Neural crest cell (in vitro differentiated cells): ENCODE results near the gene DPY19L1. TPM values are rescaled to one million over a fixed set of nuclear protein-coding genes. Genes with fewer than 3 reads are reported as not detected.
"Not testable (repeated sequence)": the region's sequence is repeated elsewhere in the genome, so short reads cannot be mapped to it uniquely, and the experiment has no call there.

Experiments
- DNase-seq: peaks from one replicate; pipeline ENCODE4 v3.0.0; 2021; ENCODE audit warnings: low read depth, mixed read lengths, low spot score
- H3K27ac Mint-ChIP-seq: one replicate; pipeline ENCODE4 v1.8.0; 2021; ENCODE audit warnings: mild to moderate bottlenecking, mixed read lengths; ENCODE audit not compliant: unreplicated experiment
- H3K27me3 Mint-ChIP-seq: 2 replicates; pipeline ENCODE4 v1.8.0; 2021; ENCODE audit warnings: low read depth, mild to moderate bottlenecking, mixed read lengths
- H3K36me3 Mint-ChIP-seq: 2 replicates; pipeline ENCODE4 v1.8.0; 2021; ENCODE audit warnings: low read depth, mild to moderate bottlenecking, mixed read lengths
- H3K4me1 Mint-ChIP-seq: 2 replicates; pipeline ENCODE4 v1.8.0; 2021; ENCODE audit warnings: mixed read lengths
- H3K4me3 Mint-ChIP-seq: one replicate; pipeline ENCODE4 v1.8.0; 2021; ENCODE audit warnings: mild to moderate bottlenecking, mixed read lengths
- H3K9me3 Mint-ChIP-seq: 2 replicates; pipeline ENCODE4 v1.8.0; 2021; ENCODE audit warnings: mixed read lengths
- total RNA-seq: library from RNA; stranded (reverse); gene quantifications from 2 replicates; pipeline ENCODE4 v1.2.1, GENCODE V29; 2021
- TF ChIP-seq, protein P1 (sequence below): fragments of 200-600 bp; sonication (generic); conservative IDR thresholded peaks from 2 replicates; pipeline ENCODE4 v1.5.0; 2021; ENCODE audit warnings: antibody characterized with exemption, mild to moderate bottlenecking

The DPY19L1 gene
- total RNA-seq, 1 donor from 2014 or later = 37.4 TPM

DNA sequence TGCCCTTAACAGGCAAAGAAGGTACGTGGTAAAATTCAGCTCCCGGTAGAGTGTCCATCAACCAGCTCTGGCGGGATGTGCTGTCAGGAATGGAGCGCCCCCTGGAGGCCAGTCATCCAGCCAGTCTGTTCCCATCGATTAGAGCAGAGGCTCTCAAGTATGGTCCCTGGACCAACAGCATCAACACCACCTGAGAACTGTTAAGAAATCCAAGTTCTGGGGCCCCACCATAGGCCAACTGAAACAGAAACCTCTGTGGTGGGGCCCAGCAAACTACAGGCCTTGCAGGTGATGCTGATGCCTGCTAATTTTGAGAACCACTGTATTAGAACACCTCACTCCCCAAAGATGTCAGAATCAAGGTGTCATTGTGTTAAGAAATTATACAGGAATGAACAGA lies 109.2 kb downstream of the DPY19L1 start:
- peaks cover 3% of the 10 kb centered on the region for H3K9me3 Mint-ChIP-seq
- H3K4me1 Mint-ChIP-seq = no peaks in the 10 kb centered on the region
- peak; percentile 56 for DNase-seq
- no peak overlapping the region for H3K27ac Mint-ChIP-seq
- peaks cover 14% of the 10 kb centered on the region for H3K36me3 Mint-ChIP-seq
- TF ChIP-seq, protein P1, sequence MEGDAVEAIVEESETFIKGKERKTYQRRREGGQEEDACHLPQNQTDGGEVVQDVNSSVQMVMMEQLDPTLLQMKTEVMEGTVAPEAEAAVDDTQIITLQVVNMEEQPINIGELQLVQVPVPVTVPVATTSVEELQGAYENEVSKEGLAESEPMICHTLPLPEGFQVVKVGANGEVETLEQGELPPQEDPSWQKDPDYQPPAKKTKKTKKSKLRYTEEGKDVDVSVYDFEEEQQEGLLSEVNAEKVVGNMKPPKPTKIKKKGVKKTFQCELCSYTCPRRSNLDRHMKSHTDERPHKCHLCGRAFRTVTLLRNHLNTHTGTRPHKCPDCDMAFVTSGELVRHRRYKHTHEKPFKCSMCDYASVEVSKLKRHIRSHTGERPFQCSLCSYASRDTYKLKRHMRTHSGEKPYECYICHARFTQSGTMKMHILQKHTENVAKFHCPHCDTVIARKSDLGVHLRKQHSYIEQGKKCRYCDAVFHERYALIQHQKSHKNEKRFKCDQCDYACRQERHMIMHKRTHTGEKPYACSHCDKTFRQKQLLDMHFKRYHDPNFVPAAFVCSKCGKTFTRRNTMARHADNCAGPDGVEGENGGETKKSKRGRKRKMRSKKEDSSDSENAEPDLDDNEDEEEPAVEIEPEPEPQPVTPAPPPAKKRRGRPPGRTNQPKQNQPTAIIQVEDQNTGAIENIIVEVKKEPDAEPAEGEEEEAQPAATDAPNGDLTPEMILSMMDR = peak; percentile 71
- no peaks in the 10 kb centered on the region for H3K27me3 Mint-ChIP-seq
- H3K4me3 Mint-ChIP-seq = no peak overlapping the region

DNA sequence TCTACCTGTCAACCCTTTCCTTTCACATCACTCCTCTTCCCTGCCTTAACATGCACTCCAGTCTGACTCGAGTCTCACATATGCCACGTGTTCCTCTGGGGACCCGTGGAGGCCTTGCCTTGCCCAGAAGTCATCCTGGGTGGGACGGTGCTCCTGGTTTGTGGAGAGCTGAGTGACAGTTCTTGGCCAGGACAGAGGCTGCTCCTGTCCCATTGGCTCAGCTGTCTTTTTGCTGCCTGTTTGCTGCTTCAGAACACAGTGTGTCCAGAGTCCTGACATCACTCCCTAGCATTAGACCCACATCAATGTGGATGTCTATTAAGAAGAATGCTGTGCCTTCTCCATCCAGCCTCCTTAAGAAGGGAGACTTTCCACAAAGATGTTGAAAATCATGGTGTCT lies 116.8 kb downstream of the DPY19L1 start:
- H3K4me3 Mint-ChIP-seq, H3K27me3 Mint-ChIP-seq: not testable (repeated sequence)

DNA sequence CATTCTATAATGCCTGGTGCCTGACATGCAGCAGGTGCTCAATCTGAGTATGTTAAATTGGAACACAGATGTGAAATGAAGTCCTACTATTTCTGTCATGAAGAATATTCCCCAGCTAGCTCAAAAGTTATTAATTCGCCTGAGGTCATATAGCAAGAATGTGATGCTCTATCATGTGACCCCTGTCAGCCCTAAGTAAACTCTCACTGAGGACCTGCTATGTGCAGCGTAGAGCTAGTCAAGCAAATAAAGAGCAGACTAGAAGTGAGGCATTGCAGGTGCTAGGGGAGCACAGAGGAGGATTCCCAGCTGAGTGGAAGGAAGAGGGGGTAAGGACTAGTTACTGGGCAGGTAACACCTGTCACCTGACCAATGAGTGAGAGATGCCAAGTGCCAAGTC lies 118.2 kb downstream of the DPY19L1 start:
- H3K9me3 Mint-ChIP-seq = peaks cover 11% of the 10 kb centered on the region
- H3K27me3 Mint-ChIP-seq, DNase-seq, H3K4me1 Mint-ChIP-seq, H3K27ac Mint-ChIP-seq, H3K36me3 Mint-ChIP-seq, H3K4me3 Mint-ChIP-seq: not testable (repeated sequence)

More for the DNA sequence above, 116.8 kb downstream of the DPY19L1 start:
- not testable (repeated sequence) for H3K36me3 Mint-ChIP-seq, H3K27ac Mint-ChIP-seq, DNase-seq, H3K4me1 Mint-ChIP-seq
- H3K9me3 Mint-ChIP-seq = peaks cover 11% of the 10 kb centered on the region

- H3K4me3 Mint-ChIP-seq, H3K4me1 Mint-ChIP-seq, H3K36me3 Mint-ChIP-seq, H3K27ac Mint-ChIP-seq, DNase-seq, H3K27me3 Mint-ChIP-seq: not testable (repeated sequence)
- H3K9me3 Mint-ChIP-seq = peaks cover 16% of the 10 kb centered on the region
Measured at GRCh38 chr7:34918198-34918861, 119.0 kb downstream of the DPY19L1 start.

DNA sequence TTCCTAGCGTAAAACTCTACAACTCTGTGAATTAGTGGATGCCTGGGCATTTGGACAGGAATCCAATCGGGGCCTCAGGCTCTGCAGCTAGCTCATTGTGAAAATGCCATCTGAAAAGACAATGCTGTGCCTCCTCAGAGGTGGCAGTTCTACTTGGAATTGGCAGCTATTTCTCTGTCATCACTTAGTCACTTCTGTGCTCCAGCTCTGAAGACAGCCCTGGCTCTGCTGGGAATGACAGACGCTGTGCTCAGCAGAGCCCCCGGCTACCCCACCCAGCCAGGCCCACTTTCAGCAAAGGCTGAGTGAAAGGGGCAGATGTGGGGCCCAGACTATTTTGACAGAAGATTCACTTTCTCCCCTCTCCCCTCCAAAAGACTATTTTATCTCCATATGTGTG lies 119.8 kb downstream of the DPY19L1 start:
- H3K9me3 Mint-ChIP-seq = peaks cover 16% of the 10 kb centered on the region

DNA sequence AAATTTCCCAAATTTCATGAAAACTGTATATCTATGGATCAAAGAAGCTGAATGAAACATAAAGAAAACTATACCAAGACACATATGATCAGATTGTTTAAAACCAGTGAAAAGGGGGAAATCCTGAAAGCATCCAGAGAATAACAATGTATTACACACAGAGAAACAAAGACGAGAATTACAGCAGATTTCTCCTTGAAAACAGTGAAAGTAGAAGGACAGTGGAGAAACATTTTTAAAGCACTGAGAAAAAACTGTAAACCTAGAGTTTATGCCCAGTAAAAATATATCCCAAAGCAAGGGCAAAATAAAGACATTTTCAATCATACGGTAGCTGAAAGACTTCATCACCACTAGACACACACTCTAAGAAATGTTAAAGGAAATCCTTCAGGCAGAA lies 121.0 kb downstream of the DPY19L1 start:
- H3K9me3 Mint-ChIP-seq = peaks cover 16% of the 10 kb centered on the region
- TF ChIP-seq, protein P1 = no peak
- H3K4me3 Mint-ChIP-seq = no peak overlapping the region
- no peak for DNase-seq
- H3K27ac Mint-ChIP-seq = no peak overlapping the region
- no peaks in the 10 kb centered on the region for H3K27me3 Mint-ChIP-seq
- no peaks in the 10 kb centered on the region for H3K4me1 Mint-ChIP-seq
- peaks cover 9% of the 10 kb centered on the region for H3K36me3 Mint-ChIP-seq

More for the DNA sequence above, 119.8 kb downstream of the DPY19L1 start:
- H3K27me3 Mint-ChIP-seq, H3K4me3 Mint-ChIP-seq, H3K36me3 Mint-ChIP-seq, H3K4me1 Mint-ChIP-seq, DNase-seq, H3K27ac Mint-ChIP-seq: not testable (repeated sequence)

- Mint-ChIP-seq H3K4me1 (no peaks in the 10 kb centered on the region), H3K36me3 (peaks cover 9% of the 10 kb centered on the region), H3K9me3 (peaks cover 16% of the 10 kb centered on the region), H3K27me3 (no peaks in the 10 kb centered on the region), H3K4me3 (no peak overlapping the region), H3K27ac (no peak overlapping the region)
- DNase-seq = no peak
- TF ChIP-seq, protein P1 = no peak
Measured at GRCh38 chr7:34912236-34912635, 125.0 kb downstream of the DPY19L1 start.

DNA sequence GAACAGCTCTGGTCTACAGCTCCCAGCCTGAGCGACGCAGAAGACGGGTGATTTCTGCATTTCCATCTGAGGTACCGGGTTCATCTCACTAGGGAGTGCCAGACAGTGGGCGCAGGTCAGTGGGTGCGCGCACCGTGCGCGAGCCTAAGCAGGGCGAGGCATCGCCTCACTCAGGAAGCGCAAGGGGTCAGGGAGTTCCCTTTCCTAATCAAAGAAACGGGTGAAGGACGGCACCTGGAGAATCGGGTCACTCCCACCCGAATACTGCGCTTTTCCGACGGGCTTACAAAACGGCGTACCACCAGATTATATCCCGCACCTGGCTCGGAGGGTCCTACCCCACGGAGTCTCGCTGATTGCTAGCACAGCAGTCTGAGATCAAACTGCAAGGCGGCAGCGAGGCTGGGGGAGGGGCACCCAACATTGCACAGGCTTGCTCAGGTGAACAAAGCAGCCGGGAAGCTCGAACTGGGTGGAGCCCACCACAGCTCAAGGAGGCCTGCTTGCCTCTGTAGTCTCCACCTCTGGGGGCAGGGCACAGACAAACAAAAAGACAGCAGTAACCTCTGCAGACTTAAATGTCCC lies 130.9 kb downstream of the DPY19L1 start:
- H3K27ac Mint-ChIP-seq, H3K4me3 Mint-ChIP-seq, H3K9me3 Mint-ChIP-seq, H3K36me3 Mint-ChIP-seq, DNase-seq, H3K4me1 Mint-ChIP-seq, H3K27me3 Mint-ChIP-seq: not testable (repeated sequence)
